Neuronal stem cell (in vitro differentiated cells): ENCODE results near the gene ACYP2.

ENCODE experiments used
- DNase-seq: peaks from one replicate; pipeline ENCODE4 v3.0.0-alpha.2; 2013; ENCODE audit warnings: low spot score
- H2AFZ ChIP-seq: one replicate; pipeline ENCODE4 v1.6.1; 2013; ENCODE audit warnings: mild to moderate bottlenecking, low read length, inconsistent platforms
- H2AK5ac ChIP-seq: 2 replicates; pipeline ENCODE4 v1.6.1; 2013; ENCODE audit warnings: low read depth, mild to moderate bottlenecking, inconsistent platforms, low read length, moderate library complexity, mixed read lengths
- H2BK120ac ChIP-seq: 2 replicates; pipeline ENCODE4 v1.6.1; 2013; ENCODE audit warnings: low read depth, mild to moderate bottlenecking, inconsistent platforms, low read length, moderate library complexity, mixed read lengths
- H2BK12ac ChIP-seq: one replicate; pipeline ENCODE4 v1.6.1; 2013; ENCODE audit warnings: low read length, inconsistent platforms
- H2BK15ac ChIP-seq: 2 replicates; pipeline ENCODE4 v1.6.1; 2013; ENCODE audit warnings: mild to moderate bottlenecking, low read length, inconsistent platforms, mixed read lengths
- H2BK5ac ChIP-seq: one replicate; pipeline ENCODE4 v1.6.1; 2013; ENCODE audit warnings: inconsistent platforms, mild to moderate bottlenecking, low read length, moderate library complexity
- H3K14ac ChIP-seq: one replicate; pipeline ENCODE4 v1.6.1; 2013; ENCODE audit warnings: low read length, inconsistent platforms
- H3K18ac ChIP-seq: 2 replicates; pipeline ENCODE4 v1.6.1; 2013; ENCODE audit warnings: low read length, inconsistent platforms
- H3K23ac ChIP-seq: 2 replicates; pipeline ENCODE4 v1.6.1; 2013; ENCODE audit warnings: low read depth, mild to moderate bottlenecking, mixed read lengths, low read length, inconsistent platforms; ENCODE audit not compliant: poor library complexity
- H3K27ac ChIP-seq: replicated peaks from 3 replicates; pipeline ENCODE4 v1.5.1; 2013; ENCODE audit warnings: low read length, inconsistent platforms
- H3K27me3 ChIP-seq, 3 experiments: 2 replicates each; pipeline ENCODE4 v1.6.1; 2013; ENCODE audit warnings: low read length in 3 of 3, mild to moderate bottlenecking in 2 of 3, inconsistent platforms in 1 of 3, low read depth in 1 of 3, mixed read lengths in 1 of 3, moderate library complexity in 1 of 3; ENCODE audit not compliant: control insufficient read depth in 3 of 3, insufficient read depth in 3 of 3
- H3K36me3 ChIP-seq, 2 donors: replicated peaks in 1 of 2; 2 replicates each; pipeline ENCODE4 v1.6.1; 2013; ENCODE audit warnings: low read length in 2 of 2; ENCODE audit not compliant: control insufficient read depth in 2 of 2, insufficient read depth in 2 of 2
- H3K4ac ChIP-seq: 2 replicates; pipeline ENCODE4 v1.6.1; 2013; ENCODE audit warnings: inconsistent platforms, mild to moderate bottlenecking, low read length, moderate library complexity
- H3K4me1 ChIP-seq, 2 donors: 1 replicate in 1 of 2; 2 replicates in 1 of 2; pipeline ENCODE4 v1.6.1; 2013; ENCODE audit warnings: low read length in 2 of 2, low read depth in 1 of 2; ENCODE audit not compliant: control insufficient read depth in 2 of 2, insufficient read depth in 1 of 2
- H3K4me2 ChIP-seq: one replicate; pipeline ENCODE4 v1.6.1; 2013; ENCODE audit warnings: mild to moderate bottlenecking, low read length, inconsistent platforms; ENCODE audit not compliant: insufficient read depth, poor library complexity, severe bottlenecking
- H3K4me3 ChIP-seq, 2 donors: 2 replicates each; pipeline ENCODE4 v1.5.1; 2013; ENCODE audit warnings: low read length in 2 of 2, mild to moderate bottlenecking in 2 of 2, inconsistent platforms in 1 of 2, moderate library complexity in 1 of 2
- H3K79me1 ChIP-seq: one replicate; pipeline ENCODE4 v1.6.1; 2013; ENCODE audit warnings: low read depth, mild to moderate bottlenecking, inconsistent platforms, low read length, moderate library complexity
- H3K9ac ChIP-seq: one replicate; pipeline ENCODE4 v1.6.1; 2013; ENCODE audit warnings: mild to moderate bottlenecking, low read depth, low read length, inconsistent platforms; ENCODE audit not compliant: poor library complexity
- H3K9me3 ChIP-seq, 2 donors: replicated peaks in 1 of 2; 2 replicates each; pipeline versions ENCODE3 to v1.6.1; 2013; ENCODE audit warnings: low read length in 2 of 2, mild to moderate bottlenecking in 2 of 2, inconsistent platforms in 1 of 2, low read depth in 1 of 2, mixed read lengths in 1 of 2, moderate library complexity in 1 of 2; ENCODE audit not compliant: control insufficient read depth in 2 of 2, insufficient read depth in 1 of 2
- H4K8ac ChIP-seq: one replicate; pipeline ENCODE4 v1.6.1; 2013; ENCODE audit warnings: low read depth, mild to moderate bottlenecking, inconsistent platforms, low read length, moderate library complexity
- H4K91ac ChIP-seq: one replicate; pipeline ENCODE4 v1.6.1; 2013; ENCODE audit warnings: low read length, low read depth, mild to moderate bottlenecking, inconsistent platforms; ENCODE audit not compliant: poor library complexity
- WGBS, 2 donors: extraction: QIAGEN DNeasy Blood & Tissue Kit; methylation state at CpG; one replicate each; pipeline ENCODE4 v1.1.7; 2013; ENCODE audit warnings: missing lambda C conversion rate in 2 of 2, mixed read lengths in 1 of 2; ENCODE audit not compliant: insufficient read length in 2 of 2, insufficient replicate concordance in 1 of 2; ENCODE audit errors: extremely low coverage in 2 of 2; 5-methylcytosine and 5-hydroxymethylcytosine counted together

Gene ACYP2

GRCh38 chr2:54274781-54275242 is 159.4 kb downstream of the ACYP2 start:
- no peak overlapping the region for H2BK5ac ChIP-seq
- no peaks in the 10 kb centered on the region for H3K36me3 ChIP-seq
- no peak overlapping the region for H3K27ac ChIP-seq
- no peak overlapping the region for H4K91ac ChIP-seq
- no peak overlapping the region for H3K23ac ChIP-seq
- H2BK12ac ChIP-seq = no peak overlapping the region
- H3K4me1 ChIP-seq = no peaks in the 10 kb centered on the region
- no peak overlapping the region for H3K18ac ChIP-seq
- H2AK5ac ChIP-seq = no peak overlapping the region
- H2AFZ ChIP-seq = no peak overlapping the region
- no peak overlapping the region for H3K4ac ChIP-seq
- no peak overlapping the region for H4K8ac ChIP-seq
- no peaks in the 10 kb centered on the region for H3K79me1 ChIP-seq
- H2BK15ac ChIP-seq = no peak overlapping the region
- H3K4me2 ChIP-seq = no peak overlapping the region
- no peak overlapping the region for H3K9ac ChIP-seq
- no peak overlapping the region for H3K14ac ChIP-seq
- DNase-seq = no peak
- no peak overlapping the region for H3K4me3 ChIP-seq
- no CpG with 5 or more reads among the region's 1 CpG for WGBS, 2 donors
- H3K27me3 ChIP-seq = no peaks in the 10 kb centered on the region
- no peak overlapping the region for H2BK120ac ChIP-seq
- H3K9me3 ChIP-seq = no peaks in the 10 kb centered on the region

- H2BK15ac ChIP-seq = no peak overlapping the region
- no peaks in the 10 kb centered on the region for H3K9me3 ChIP-seq
- H2BK5ac ChIP-seq = no peak overlapping the region
- DNase-seq = no peak
- no peak overlapping the region for H3K18ac ChIP-seq
- H3K27me3 ChIP-seq = no peaks in the 10 kb centered on the region
- H3K14ac ChIP-seq = no peak overlapping the region
- H4K91ac ChIP-seq = no peak overlapping the region
- H3K4me1 ChIP-seq = no peaks in the 10 kb centered on the region
- H3K4ac ChIP-seq = no peak overlapping the region
- no peaks in the 10 kb centered on the region for H3K79me1 ChIP-seq
- H3K4me2 ChIP-seq = no peak overlapping the region
- H3K36me3 ChIP-seq = no peaks in the 10 kb centered on the region
- no peak overlapping the region for H3K23ac ChIP-seq
- H2AFZ ChIP-seq = no peak overlapping the region
- no peak overlapping the region for H2BK12ac ChIP-seq
- no CpG with 5 or more reads among the region's 2 CpGs for WGBS, 2 donors
- H3K27ac ChIP-seq = no peak overlapping the region
- H2BK120ac ChIP-seq = no peak overlapping the region
- no peak overlapping the region for H2AK5ac ChIP-seq
- no peak overlapping the region for H4K8ac ChIP-seq
- no peak overlapping the region for H3K9ac ChIP-seq
- no peak overlapping the region for H3K4me3 ChIP-seq
Observed at GRCh38 chr2:54275541-54275940, 160.1 kb downstream of the ACYP2 start.

- H3K23ac ChIP-seq = no peak overlapping the region
- H3K36me3 ChIP-seq = no peaks in the 10 kb centered on the region
- no peak overlapping the region for H3K14ac ChIP-seq
- DNase-seq = no peak
- H2BK15ac ChIP-seq = no peak overlapping the region
- H2BK5ac ChIP-seq = no peak overlapping the region
- H4K8ac ChIP-seq = no peak overlapping the region
- H3K4ac ChIP-seq = no peak overlapping the region
- H2AFZ ChIP-seq = no peak overlapping the region
- no peak overlapping the region for H3K4me3 ChIP-seq
- no peak overlapping the region for H2BK120ac ChIP-seq
- no peak overlapping the region for H3K9ac ChIP-seq
- no CpG with 5 or more reads among the region's 2 CpGs for WGBS, 2 donors
- H3K18ac ChIP-seq = no peak overlapping the region
- H2AK5ac ChIP-seq = no peak overlapping the region
- no peaks in the 10 kb centered on the region for H3K9me3 ChIP-seq
- H3K27ac ChIP-seq = no peak overlapping the region
- H3K4me1 ChIP-seq = no peaks in the 10 kb centered on the region
- no peak overlapping the region for H4K91ac ChIP-seq
- H2BK12ac ChIP-seq = no peak overlapping the region
- no peaks in the 10 kb centered on the region for H3K27me3 ChIP-seq
- no peak overlapping the region for H3K4me2 ChIP-seq
- no peaks in the 10 kb centered on the region for H3K79me1 ChIP-seq
Observed at GRCh38 chr2:54279385-54279784, 164.0 kb downstream of the ACYP2 start.

GRCh38 chr2:54284826-54285225 is 169.4 kb downstream of the ACYP2 start:
- no peaks in the 10 kb centered on the region for H3K27me3 ChIP-seq
- H3K14ac ChIP-seq = no peak overlapping the region
- DNase-seq = no peak
- WGBS, 2 donors = no CpG with 5 or more reads among the region's 3 CpGs
- H2AK5ac ChIP-seq = no peak overlapping the region
- H3K4me2 ChIP-seq = no peak overlapping the region
- H3K4ac ChIP-seq = no peak overlapping the region
- no peaks in the 10 kb centered on the region for H3K36me3 ChIP-seq
- H2BK12ac ChIP-seq = no peak overlapping the region
- no peak overlapping the region for H2AFZ ChIP-seq
- no peak overlapping the region for H2BK15ac ChIP-seq
- H4K91ac ChIP-seq = no peak overlapping the region
- H3K27ac ChIP-seq = no peak overlapping the region
- H3K9me3 ChIP-seq = no peaks in the 10 kb centered on the region
- no peak overlapping the region for H3K4me3 ChIP-seq
- no peak overlapping the region for H3K18ac ChIP-seq
- no peak overlapping the region for H4K8ac ChIP-seq
- no peak overlapping the region for H2BK120ac ChIP-seq
- H2BK5ac ChIP-seq = no peak overlapping the region
- no peaks in the 10 kb centered on the region for H3K79me1 ChIP-seq
- H3K23ac ChIP-seq = no peak overlapping the region
- H3K4me1 ChIP-seq = no peaks in the 10 kb centered on the region
- H3K9ac ChIP-seq = no peak overlapping the region
